HG02588 (cell line): Measurements from ENCODE around the gene COPE.

ENCODE experiments used
- ATAC-seq: cut with Tn5 transposase; IDR thresholded peaks from one replicate; pipeline ENCODE4 v1.9.1; 2021; ENCODE audit warnings: mild to moderate bottlenecking, moderate library complexity; ENCODE audit not compliant: unreplicated experiment

The COPE gene

DNA sequence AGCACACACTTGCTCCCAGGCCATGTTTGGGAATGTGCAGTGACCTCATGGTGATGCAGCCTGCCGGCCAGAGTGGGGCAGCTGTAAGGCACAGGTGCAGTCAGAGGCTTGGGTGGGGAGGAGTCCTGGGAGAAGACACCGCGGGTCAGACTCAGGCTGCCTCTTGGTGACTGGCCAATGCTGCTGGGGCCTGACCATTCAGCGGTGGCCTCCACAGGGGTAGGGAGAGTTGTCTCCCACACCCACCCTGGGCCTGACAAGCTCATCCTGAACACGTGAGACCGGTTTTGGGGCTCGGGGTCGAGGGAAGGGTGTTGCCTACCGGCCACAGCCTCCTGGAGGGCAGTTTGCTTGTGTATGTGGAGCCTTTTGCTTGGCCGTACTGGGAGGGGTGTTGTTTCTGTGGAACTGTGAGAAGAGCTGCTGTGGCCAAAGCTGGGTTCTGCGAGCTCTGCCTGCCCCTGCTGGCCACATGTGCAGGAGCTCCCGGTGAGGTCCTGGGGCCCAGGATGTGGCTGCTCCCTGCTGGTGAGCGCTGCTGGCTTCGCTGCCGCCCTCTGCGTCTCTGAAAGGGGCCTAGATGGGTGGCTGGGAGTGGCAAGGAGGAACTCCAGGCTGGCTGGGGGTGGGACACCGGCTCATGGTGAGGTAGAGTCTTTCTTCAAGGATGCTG lies 65.3 kb downstream of the COPE start:
- no peak for ATAC-seq

DNA sequence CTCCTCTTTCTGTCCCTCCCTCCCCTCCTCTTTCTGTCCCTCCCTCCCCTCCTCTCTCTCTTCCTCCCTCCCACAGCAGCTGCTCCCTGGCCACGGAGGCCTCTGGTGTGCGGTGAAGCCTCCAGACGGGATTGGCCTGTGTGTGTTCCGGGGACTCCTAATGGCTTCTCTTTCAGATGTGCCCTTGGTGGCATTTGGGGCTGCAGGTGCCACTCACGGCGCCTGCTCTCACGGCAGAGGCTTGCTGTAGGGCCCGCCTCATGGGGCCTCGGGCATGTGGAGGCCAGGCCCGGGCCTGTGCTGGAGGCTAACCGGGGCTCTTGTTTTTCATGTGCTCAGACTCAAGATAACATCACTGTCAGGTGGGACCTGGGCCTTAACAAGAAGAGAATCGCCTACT lies 66.5 kb downstream of the COPE start:
- no peak for ATAC-seq

DNA sequence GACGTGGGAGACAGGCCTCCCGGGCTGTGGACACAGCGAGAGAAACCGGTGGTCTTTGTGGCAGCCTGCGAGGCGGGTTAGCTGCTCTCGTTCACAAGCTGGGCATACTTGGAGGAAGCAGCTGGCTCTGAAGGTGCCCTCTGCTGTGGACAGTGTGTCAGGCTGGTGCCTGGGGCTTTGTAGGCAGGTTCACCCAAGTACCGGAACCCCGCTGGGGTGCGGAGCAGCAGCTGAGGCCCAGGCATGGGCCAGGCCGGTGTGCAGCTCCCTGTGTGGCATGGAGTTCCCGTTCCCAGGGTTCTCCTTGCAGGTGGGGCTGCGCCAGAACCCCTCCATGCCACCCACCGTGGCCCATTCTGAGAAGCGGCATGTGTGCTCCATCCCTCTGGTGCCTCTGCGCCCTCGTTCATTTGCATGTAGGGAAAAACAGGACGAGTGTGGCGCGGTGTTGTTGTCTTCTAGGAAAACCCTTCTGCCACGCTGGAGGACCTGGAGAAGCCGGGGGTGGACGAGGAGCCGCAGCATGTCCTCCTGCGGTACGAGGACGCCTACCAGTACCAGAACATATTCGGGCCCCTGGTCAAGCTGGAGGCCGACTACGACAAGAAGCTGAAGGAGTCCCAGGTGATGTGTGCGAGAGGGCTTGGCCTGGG lies 67.4 kb downstream of the COPE start:
- no peak for ATAC-seq

DNA sequence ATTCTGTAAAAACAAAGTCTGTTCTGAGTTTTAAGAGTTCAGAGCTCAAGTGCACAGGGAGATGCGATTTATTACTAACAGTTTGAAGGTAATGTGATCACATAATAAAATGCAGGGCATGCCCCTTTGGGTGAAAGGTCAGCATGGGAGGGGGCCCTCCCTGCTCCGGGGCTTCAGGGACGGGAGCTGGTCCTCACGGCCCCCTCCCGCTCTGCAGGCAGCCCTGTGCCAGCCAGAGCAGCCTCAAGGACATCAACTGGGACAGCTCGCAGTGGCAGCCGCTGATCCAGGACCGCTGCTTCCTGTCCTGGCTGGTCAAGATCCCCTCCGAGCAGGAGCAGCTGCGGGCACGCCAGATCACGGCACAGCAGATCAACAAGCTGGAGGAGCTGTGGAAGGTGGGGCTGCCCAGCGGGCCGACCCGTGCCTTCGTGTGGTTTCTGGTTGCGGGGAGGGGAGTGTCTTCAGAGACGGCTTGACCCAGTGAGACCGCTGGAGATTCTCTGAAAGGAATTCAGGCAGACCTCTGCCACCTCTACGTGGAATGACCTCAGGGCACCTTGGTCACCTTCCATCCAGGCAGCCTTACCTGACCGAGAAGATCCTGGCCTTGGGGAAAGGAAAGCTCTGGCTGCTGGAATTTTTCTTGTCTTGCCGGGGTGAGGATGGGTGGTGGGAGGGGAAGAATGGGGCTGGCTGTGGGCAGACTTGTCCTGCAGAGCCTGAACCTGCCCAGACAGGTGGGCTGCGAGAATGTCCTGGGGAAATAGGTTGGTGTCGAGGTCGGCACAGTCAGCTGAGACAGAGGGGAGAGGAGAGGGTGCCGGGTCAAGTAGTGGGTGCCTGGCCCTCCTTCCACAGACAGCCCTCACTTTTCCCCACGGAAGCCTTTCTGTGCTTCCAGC lies 68.5 kb downstream of the COPE start:
- ATAC-seq, result no peak

DNA sequence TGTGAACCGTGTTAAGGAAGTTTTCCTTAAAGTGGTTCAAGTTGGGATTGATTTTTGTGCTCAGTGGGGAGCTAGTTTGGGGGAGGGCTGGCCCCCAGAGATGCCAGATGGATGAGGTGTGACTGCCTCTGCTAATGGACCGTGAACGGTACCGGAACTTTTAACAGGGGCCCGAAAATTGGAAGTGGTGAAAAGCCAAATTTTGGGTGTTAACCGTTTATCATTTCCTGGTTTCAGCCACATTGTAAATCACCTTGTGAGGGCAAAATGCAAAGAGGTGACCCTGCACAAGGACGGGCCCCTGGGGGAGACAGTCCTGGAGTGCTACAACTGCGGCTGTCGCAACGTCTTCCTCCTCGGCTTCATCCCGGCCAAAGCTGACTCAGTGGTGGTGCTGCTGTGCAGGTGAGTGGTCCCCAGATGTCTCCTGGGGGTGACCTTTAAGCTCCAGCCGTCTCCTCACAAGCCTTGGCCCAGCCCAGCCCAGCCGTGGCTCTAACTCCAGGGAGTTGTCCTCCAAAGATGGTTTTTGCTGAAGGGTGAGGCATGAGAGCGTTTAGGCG lies 69.3 kb downstream of the COPE start:
- no peak for ATAC-seq
